GM18505 (cell line): ENCODE data around the gene ASTN2.

Source experiments
- ATAC-seq: cut with Tn5 transposase; IDR thresholded peaks from one replicate; pipeline ENCODE4 v1.9.1; 2021; ENCODE audit not compliant: unreplicated experiment
- POLR2A ChIP-seq: IDR thresholded peaks from 4 replicates; pipeline ENCODE4 v1.6.1; 2011; ENCODE audit warnings: borderline replicate concordance; ENCODE audit not compliant: insufficient read depth, insufficient read length; ENCODE audit errors: extremely low read depth

Gene ASTN2

DNA sequence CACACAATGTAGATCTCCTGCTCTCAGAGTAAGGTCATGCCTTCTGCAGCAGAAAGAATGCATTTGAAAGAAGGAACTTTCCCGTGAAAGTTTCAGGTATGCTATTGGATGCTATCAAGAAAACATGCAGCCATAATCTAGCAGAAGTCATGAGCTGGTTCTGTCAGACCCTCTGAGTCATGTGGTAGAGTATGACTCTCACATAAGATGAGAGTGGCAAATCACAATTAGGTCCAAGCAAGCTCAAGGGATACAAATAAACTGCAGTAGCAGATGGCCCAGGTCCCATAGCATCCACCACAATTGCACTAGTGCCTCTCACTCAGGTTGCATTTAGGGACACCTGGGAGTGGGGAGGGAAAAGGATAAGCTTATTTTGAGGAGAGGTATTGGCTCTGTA lies 292.8 kb downstream of the ASTN2 start:
- no peak for ATAC-seq
- no peak for TF ChIP-seq POLR2A

DNA sequence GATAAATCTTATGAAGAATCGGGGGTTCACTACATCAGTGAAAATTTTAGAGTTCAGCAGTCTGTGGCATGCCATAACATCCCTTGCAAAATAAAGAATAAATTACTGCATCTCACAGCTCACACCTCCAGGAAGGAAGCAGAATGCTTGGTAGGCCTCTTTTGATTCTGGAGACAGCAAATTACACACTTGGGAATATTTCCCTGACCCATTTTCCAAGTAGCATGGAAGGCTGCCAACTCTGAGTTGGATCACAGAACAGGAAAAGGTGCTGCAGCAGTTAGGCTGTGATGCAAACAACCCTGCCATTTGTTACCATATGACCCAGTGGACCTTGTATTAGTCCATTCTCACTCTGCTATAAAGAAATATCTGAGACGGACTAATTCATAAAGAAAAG lies 293.5 kb downstream of the ASTN2 start:
- ATAC-seq: no peak
- TF ChIP-seq POLR2A: no peak

DNA sequence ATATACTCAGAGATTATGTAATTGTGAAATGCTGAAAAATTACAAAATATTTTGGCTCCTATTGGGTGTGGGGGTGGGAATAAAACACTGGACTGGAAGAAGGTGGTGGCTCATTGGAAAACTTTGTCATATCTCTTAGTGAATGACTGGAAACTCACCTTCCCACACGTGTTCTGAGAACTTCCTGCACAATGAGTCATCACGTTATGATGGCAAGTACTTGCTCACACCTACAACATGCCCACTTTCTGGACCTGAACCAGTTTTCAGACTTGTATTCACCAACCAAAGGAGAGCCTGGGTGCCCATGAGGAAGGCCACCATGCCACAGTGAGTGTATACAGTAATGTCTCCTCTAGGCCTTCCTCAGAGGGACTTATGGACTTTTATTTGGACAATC lies 294.8 kb downstream of the ASTN2 start:
- ATAC-seq: no peak
- TF ChIP-seq POLR2A: no peak

DNA sequence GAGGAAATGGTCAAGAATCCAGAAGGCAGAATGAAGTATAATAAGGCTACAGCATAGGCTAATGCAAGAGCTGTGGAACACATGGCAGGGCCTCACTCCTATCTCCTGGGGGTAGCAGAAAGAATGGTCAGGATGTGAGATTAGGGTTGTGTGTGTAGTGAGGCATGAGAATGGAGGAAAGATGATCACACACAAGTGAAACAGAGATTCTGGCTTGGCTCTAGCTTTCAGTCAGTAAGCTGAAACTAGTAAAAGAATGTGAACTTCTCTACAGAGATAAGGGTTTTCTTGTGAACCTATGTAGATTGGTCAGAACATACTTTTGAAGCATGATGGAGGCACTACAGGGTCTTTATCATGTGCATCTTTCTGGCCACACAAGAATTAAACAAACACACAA lies 298.8 kb downstream of the ASTN2 start:
- no peak for TF ChIP-seq POLR2A
- ATAC-seq: peak; percentile 81

DNA sequence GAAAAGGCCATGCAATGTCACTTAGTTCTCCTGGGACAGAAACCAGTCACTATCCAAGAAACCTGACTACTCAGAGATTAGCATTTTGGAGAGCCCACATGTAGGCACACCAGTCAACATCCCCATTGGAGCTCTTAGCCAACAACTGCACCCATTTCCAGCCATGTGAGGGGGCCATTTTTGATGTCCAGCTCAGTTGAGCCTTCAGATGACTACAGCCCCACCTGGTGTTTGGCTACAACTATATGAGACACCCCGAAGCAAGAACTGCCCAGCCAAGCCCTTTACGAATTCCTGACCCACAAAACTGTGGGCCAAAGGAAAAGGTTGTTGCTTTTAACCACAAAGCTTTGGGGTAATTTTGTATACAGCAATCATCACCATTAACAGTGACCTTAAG lies 300.1 kb downstream of the ASTN2 start:
- no peak for TF ChIP-seq POLR2A
- ATAC-seq: no peak

DNA sequence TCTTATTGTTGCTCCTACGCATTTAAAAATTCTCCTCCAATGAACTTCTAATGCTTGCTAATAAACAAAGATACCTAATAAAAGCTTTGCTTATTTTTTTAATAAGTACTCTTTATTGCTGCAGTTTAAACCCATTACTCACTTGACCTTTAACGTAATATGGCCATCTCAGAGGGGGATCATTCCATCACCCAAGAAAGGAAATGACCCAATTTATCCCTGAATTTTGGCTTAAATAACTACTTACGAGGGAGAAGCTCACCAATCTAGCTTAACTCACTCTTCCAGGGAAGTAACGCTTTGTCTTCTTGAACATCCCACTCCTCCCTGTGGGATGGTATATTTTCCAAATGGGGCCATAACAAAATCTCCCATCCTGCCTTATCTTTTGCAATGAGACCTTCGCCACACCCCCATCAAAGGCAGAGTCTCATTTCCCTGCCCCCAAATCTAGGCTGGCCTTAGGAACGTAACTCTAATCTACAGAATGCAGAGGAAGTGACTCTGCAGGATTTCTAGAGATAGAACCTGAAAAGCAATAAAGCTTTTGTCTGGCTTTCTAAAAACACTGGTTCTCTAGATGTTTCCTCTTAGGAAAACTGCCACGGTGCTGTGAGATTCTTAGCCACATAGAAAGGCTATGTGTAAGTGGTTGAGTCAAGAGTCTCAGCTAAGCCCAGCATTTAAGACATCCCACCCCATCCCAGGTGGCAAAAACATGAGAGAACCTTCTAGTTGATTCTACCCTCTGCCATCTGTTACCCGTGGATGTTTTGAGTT lies 310.0 kb downstream of the ASTN2 start:
- TF ChIP-seq POLR2A: no peak
- no peak for ATAC-seq

DNA sequence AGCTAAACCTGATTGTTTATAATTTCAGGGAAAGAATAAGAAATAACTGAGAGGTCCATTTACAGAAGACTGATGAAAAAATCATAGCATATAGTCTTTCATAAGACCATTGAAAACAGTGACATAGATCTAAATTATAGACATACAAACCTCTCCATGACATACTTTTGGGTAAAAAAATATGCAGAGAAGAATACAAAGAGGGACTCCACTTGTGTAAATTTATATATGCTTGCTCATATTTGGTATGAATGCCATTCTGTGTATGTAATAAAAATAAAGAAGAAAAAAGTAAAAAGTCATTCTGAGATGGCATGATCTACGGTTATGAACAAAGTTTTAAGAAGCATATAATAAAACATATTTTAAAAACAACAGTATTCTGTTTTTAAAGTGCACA lies 310.7 kb downstream of the ASTN2 start:
- TF ChIP-seq POLR2A: no peak

DNA sequence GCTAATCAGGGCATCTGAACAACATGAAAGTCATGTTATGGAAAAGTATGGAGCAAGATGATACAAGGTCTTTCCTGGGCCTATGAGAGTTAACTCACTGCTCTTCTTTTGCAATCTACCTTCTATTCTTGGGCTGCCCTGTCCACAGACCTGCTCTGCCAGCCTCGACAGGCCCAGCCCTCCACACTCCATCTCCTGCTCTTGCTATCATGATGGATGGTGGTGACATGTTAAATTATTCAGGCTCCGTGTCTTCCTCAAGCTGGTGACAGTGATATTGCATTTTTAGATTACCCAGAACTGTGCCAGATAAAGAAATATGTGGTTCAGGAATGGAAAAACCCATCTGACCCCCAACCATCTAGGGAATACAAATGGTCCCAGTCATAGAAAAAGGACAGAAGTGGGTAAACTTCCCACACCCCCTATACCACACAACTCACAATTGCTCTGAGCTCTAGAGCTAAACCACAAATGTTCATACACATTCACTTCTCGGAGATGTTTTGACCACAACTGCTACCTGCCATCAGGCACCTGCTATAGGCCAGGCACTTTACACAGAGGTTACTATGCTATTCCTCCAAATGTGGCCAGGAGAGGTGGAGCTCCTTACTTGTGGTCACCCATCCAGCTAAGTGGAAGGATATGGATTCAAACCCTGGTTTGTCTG lies 311.3 kb downstream of the ASTN2 start:
- no peak for ATAC-seq
- TF ChIP-seq POLR2A: no peak

More for the DNA sequence above, 310.7 kb downstream of the ASTN2 start:
- no peak for ATAC-seq

DNA sequence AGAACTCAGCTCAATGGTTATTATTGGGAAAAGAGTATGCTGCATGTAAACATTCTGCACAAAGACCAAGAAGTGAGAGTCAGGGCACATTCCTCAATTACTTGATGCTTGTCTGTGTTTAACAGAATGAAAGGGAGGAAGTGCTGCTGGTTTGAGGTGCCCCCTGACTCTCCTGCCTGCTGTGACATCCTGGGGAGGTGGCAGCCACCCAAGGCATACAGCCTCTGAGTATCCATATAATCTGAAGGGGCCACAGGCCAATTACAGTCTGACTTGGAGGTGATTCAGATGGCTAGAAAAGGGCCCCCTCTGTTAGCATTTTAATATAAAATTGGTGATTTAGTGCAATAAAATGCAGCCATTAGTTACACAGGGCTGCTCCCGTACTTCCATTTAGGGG lies 313.8 kb downstream of the ASTN2 start:
- ATAC-seq: no peak
- no peak for TF ChIP-seq POLR2A

DNA sequence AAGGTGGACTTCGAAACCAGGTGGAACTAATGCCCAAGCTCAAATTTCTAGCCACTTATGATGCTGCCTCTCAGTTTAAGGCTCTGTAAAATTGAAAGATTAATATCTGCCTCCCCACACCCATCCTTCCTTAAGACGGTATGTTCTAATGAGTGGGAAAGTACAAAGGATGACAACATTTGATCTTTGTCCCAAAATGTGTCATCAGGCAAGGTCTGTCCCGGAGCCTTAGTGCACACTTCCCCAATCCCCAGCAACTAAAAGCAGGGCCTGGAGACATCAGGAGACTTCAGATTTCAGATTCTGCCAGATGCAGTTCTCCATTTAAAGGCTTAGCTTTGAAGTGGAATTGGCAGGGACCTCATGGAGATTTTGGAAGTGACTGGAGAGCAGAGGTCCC lies 316.5 kb downstream of the ASTN2 start:
- TF ChIP-seq POLR2A: no peak
- no peak for ATAC-seq

DNA sequence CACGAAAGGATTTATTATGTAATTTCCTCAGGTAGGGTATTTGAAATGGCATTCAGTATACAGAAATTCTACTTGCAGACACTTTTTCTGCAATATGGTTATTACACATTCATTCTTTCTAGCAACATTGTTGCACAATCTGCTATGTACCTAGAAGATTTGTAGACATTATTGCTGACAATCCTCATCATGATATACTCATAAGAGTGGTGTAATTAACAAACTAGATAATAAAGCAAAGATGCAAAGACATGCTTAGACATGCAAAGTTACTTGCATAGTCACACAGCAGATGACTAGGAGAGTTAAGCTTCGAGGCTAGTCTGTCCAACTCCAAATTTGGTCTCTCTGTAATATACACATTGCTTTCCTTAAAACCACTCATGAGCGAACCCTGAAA lies 317.1 kb downstream of the ASTN2 start:
- no peak for ATAC-seq
- no peak for TF ChIP-seq POLR2A

DNA sequence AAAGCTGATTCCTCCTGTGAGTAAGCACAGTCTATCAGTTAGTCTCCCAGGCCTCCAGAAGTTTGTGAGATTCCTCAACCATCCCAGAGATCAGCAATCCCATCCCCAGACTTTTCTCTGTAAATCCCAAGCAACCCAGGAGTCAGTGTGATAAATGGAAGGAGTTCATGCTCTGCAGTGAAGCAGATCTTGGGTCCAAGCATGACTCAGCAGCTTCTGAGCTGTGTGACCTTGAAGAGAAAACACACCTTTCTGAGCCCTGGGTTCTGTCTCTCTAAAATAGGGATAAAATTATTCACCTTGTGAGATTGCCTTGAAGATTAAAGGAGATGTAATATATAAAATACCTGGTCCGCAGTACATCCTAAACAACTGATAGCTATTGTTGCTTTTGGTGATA lies 318.7 kb downstream of the ASTN2 start:
- no peak for TF ChIP-seq POLR2A
- no peak for ATAC-seq

DNA sequence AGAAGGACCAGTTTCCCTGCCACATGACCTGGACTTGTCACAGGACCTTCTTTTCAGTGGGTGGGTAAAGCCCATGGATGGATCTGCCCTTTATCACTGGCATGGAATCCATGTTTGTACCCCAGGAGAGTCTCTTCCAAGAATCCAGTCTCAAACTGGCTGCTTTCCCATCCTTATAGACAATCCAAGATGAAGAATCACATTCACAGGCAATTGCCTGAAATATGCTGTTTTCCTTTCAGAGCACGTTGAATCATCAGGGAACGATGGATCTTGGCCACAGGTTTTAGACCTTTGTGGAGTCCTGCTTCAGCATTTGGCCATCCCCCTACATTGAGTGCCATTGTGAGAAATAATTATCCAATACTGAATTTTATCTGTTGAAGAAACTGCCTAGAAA lies 319.8 kb downstream of the ASTN2 start:
- no peak for TF ChIP-seq POLR2A

More for the DNA sequence above, 319.8 kb downstream of the ASTN2 start:
- no peak for ATAC-seq
